K562 (cell line): ENCODE data around the gene PEAR1. TPM values are rescaled to one million over a fixed set of nuclear protein-coding genes. Genes with fewer than 3 reads are reported as not detected.

ENCODE experiments used
- DDX20 ChIP-seq: fragments of 450-650 bp; IDR thresholded peaks from 2 replicates; pipeline ENCODE4 v1.6.1; 2016; ENCODE audit warnings: missing genetic modification characterization, low read depth, mild to moderate bottlenecking, missing compliant biosample characterization, moderate library complexity
- MAFK ChIP-seq: IDR thresholded peaks from 2 replicates; pipeline ENCODE4 v1.6.1; 2011; ENCODE audit warnings: low read length, improper control_type of control experiment
- MTA2 ChIP-seq: fragments of 450-650 bp; IDR thresholded peaks from 2 replicates; pipeline ENCODE4 v1.6.1; 2016; ENCODE audit warnings: low read depth
- TAL1 ChIP-seq: fragments of 450-650 bp; IDR thresholded peaks from 2 replicates; pipeline ENCODE4 v1.6.1; 2016; ENCODE audit warnings: mild to moderate bottlenecking
- TBP ChIP-seq: optimal IDR thresholded peaks from 2 replicates; pipeline ENCODE3; 2011; ENCODE audit warnings: low read depth, low read length, improper control_type of control experiment
- TCF7L2 ChIP-seq: fragments of 150-350 bp; IDR thresholded peaks from 2 replicates; pipeline ENCODE4 v1.6.1; 2016; ENCODE audit warnings: low read depth, mild to moderate bottlenecking, low read length, moderate library complexity
- WHSC1 ChIP-seq: IDR thresholded peaks from one replicate; pipeline ENCODE4 v1.6.1; 2012; ENCODE audit warnings: low read length, control low read depth, inconsistent platforms
- ZFX ChIP-seq: sonication (generic); formaldehyde crosslinking; IDR thresholded peaks from 2 replicates; pipeline ENCODE4 v1.8.0; 2022; ENCODE audit warnings: mild to moderate bottlenecking, missing genetic modification reagents, moderate library complexity
- ZNF431 ChIP-seq: sonication (generic); formaldehyde crosslinking; IDR thresholded peaks from 2 replicates; pipeline ENCODE4 v1.8.0; 2022; ENCODE audit warnings: mild to moderate bottlenecking, missing genetic modification reagents
- ZNF778 ChIP-seq: fragments of 450-650 bp; formaldehyde crosslinking; IDR thresholded peaks from 2 replicates; pipeline ENCODE4 v1.4.0; 2020; ENCODE audit warnings: mild to moderate bottlenecking, moderate library complexity
- polyA plus RNA-seq, 8 experiments: library from polyadenylated mRNA; depleted of rRNA in 4 of 8; stranded (reverse) in 5 of 8; unstranded in 3 of 8; fragments of >200 nt; fragmentation: Nextera tagmentation in 2 of 8; fragmentation: Illumina TruSeq in 1 of 8; extraction: Ambion mirVana in 2 of 8; extraction: Trizol in 1 of 8; gene quantifications; 2 replicates each; pipeline versions ENCODE4 v1.2.1 to v1.2.3, GENCODE V29; 2011 to 2014; ENCODE audit warnings: inconsistent platforms in 1 of 8, missing spikeins in 1 of 8
- total RNA-seq, 7 experiments: library from RNA; depleted of rRNA in 6 of 7; stranded (reverse); fragments of >200 nt in 6 of 7; fragmentation: Illumina TruSeq in 2 of 7; extraction: Trizol in 2 of 7; gene quantifications; 2 replicates each; pipeline versions ENCODE4 v1.2.1 to v1.2.3, GENCODE V29; 2011 to 2021; ENCODE audit warnings: low replicate concordance in 1 of 7
- TF ChIP-seq, protein P1 (sequence below): sonication (generic); formaldehyde crosslinking; IDR thresholded peaks from 2 replicates; pipeline ENCODE4 v1.9.0; 2022; ENCODE audit warnings: mild to moderate bottlenecking, missing genetic modification reagents
- TF ChIP-seq, protein P2 (sequence below): fragments of 450-650 bp; formaldehyde crosslinking; IDR thresholded peaks from 2 replicates; pipeline ENCODE4 v1.4.0; 2020; ENCODE audit warnings: mild to moderate bottlenecking, moderate library complexity
- TF ChIP-seq, protein P3 (sequence below): IDR thresholded peaks from 2 replicates; pipeline ENCODE4 v1.6.1; 2011; ENCODE audit warnings: borderline replicate concordance, low read depth, mild to moderate bottlenecking, moderate library complexity, low read length; ENCODE audit not compliant: insufficient read depth, poor library complexity, severe bottlenecking
- TF ChIP-seq, protein P4 (sequence below): fragments of 450-650 bp; IDR thresholded peaks from 2 replicates; pipeline ENCODE4 v1.6.1; 2018; ENCODE audit warnings: mild to moderate bottlenecking, low read depth; ENCODE audit not compliant: partially characterized antibody

The PEAR1 gene
- total and polyA plus RNA-seq, 9 of the 15 experiments (the other 6 are each of a cell fraction or from before 2014, with no cell fraction given), result 0.87 to 13.9 (median 6.1) TPM

DNA sequence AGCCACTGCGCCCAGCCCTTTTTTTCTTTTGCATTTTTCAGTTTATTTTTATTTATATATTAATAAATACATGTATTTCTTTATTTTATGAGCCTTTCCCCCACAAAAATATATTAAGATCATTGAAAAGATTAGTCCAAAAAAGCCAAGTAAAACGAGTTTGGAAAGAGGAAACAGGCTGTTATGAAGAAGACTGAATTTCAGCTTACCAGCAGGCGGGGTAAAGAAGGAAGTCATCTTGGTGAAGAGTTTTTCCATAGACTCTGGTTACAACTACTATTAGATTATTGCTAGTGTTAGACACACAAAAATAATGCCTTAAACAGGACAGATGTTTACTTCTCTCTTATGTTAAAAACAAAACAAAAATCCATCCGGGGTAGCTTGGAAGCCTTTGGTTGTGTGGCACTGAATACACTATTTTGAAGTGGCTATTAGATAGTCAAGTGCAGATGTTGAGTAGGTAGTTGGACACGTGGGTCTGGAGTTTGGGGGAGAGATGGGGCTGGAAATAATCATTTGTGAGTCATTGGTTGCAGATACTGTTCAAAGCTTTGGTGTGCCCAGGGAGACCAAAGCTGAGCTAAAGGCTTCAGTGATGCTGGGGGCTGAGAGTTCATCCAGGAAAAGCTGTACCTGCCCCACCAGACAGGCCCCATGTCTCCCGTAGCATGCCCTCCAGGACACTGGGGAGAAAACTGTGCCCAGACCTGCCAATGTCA, 18.2 kb downstream of the PEAR1 start (continued):
- TF ChIP-seq, protein P1, sequence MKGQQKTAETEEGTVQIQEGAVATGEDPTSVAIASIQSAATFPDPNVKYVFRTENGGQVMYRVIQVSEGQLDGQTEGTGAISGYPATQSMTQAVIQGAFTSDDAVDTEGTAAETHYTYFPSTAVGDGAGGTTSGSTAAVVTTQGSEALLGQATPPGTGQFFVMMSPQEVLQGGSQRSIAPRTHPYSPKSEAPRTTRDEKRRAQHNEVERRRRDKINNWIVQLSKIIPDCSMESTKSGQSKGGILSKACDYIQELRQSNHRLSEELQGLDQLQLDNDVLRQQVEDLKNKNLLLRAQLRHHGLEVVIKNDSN, result 0 out of 2 replicates have a peak, but pooled peaks have one; percentile 28
- TF ChIP-seq MAFK (no peak), ZNF778 (CRISPR knock-in tag) (no peak), ZFX (CRISPR knock-in tag) (0 out of 2 replicates have a peak, but pooled peaks have one; percentile 11), TBP (no peak), WHSC1 (no peak), MTA2 (no peak), TAL1 (no peak), DDX20 (tag) (no peak), ZNF431 (CRISPR knock-in tag) (no peak), TCF7L2 (no peak)
- TF ChIP-seq, protein P2, sequence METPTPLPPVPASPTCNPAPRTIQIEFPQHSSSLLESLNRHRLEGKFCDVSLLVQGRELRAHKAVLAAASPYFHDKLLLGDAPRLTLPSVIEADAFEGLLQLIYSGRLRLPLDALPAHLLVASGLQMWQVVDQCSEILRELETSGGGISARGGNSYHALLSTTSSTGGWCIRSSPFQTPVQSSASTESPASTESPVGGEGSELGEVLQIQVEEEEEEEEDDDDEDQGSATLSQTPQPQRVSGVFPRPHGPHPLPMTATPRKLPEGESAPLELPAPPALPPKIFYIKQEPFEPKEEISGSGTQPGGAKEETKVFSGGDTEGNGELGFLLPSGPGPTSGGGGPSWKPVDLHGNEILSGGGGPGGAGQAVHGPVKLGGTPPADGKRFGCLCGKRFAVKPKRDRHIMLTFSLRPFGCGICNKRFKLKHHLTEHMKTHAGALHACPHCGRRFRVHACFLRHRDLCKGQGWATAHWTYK (CRISPR knock-in tag), result no peak
- TF ChIP-seq, protein P3, sequence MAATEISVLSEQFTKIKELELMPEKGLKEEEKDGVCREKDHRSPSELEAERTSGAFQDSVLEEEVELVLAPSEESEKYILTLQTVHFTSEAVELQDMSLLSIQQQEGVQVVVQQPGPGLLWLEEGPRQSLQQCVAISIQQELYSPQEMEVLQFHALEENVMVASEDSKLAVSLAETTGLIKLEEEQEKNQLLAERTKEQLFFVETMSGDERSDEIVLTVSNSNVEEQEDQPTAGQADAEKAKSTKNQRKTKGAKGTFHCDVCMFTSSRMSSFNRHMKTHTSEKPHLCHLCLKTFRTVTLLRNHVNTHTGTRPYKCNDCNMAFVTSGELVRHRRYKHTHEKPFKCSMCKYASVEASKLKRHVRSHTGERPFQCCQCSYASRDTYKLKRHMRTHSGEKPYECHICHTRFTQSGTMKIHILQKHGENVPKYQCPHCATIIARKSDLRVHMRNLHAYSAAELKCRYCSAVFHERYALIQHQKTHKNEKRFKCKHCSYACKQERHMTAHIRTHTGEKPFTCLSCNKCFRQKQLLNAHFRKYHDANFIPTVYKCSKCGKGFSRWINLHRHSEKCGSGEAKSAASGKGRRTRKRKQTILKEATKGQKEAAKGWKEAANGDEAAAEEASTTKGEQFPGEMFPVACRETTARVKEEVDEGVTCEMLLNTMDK, result no peak
- TF ChIP-seq, protein P4, sequence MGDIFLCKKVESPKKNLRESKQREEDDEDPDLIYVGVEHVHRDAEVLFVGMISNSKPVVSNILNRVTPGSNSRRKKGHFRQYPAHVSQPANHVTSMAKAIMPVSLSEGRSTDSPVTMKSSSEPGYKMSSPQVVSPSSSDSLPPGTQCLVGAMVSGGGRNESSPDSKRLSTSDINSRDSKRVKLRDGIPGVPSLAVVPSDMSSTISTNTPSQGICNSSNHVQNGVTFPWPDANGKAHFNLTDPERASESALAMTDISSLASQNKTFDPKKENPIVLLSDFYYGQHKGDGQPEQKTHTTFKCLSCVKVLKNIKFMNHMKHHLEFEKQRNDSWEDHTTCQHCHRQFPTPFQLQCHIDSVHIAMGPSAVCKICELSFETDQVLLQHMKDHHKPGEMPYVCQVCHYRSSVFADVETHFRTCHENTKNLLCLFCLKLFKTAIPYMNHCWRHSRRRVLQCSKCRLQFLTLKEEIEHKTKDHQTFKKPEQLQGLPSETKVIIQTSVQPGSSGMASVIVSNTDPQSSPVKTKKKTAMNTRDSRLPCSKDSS, result no peak
